SK-N-SH (cell line): ENCODE data around the gene SNX20. TPM values are rescaled to one million over a fixed set of nuclear protein-coding genes. Genes with fewer than 3 reads are reported as not detected.

ENCODE experiments used
- CTCF ChIA-PET: fragments of 300-600, 350-600 bp; formaldehyde crosslinking; extraction: SDS; loops from one replicate; lab custom pipeline; 2021; lab: Yijun Ruan, JAX
- POLR2A ChIA-PET: fragments of 350-600 bp; sonication (Branson Sonifier 250); formaldehyde crosslinking; extraction: SDS; loops from one replicate; lab custom pipeline; 2020; ENCODE audit warnings: antibody characterized with exemption, inconsistent platforms; lab: Yijun Ruan, JAX
- DNase-seq: peaks from one replicate; pipeline ENCODE4 v3.0.0; 2012
- H2AFZ ChIP-seq: fragments of 200-600 bp; sonication (generic); 2 replicates; pipeline ENCODE4 v1.8.1; 2016; ENCODE audit warnings: antibody characterized with exemption, mild to moderate bottlenecking, low read depth
- H3F3A ChIP-seq: fragments of 200-600 bp; sonication (generic); replicated peaks from 2 replicates; pipeline ENCODE3; 2016; ENCODE audit warnings: antibody characterized with exemption, mild to moderate bottlenecking; ENCODE audit not compliant: insufficient read depth
- H3K27ac ChIP-seq, 2 experiments: fragments of 200-500 bp in 1 of 2; fragments of 200-600 bp in 1 of 2; sonication (Bioruptor generic) in 1 of 2; sonication (generic), shearing (Covaris generic) in 1 of 2; 2 replicates each; pipeline versions ENCODE4 v1.5.1 to v1.6.1; 2014 to 2016; ENCODE audit warnings: low read depth in 2 of 2, inconsistent platforms in 1 of 2, low read length in 1 of 2, mild to moderate bottlenecking in 1 of 2, mixed read lengths in 1 of 2
- H3K27me3 ChIP-seq: fragments of 200-600 bp; sonication (generic), shearing (Covaris generic); 2 replicates; pipeline ENCODE4 v1.6.1; 2016; ENCODE audit warnings: mixed run types; ENCODE audit not compliant: insufficient read depth
- H3K36me3 ChIP-seq, 2 experiments: fragments of 200-500 bp in 1 of 2; fragments of 200-600 bp in 1 of 2; sonication (Bioruptor generic) in 1 of 2; sonication (generic) in 1 of 2; replicated peaks in 1 of 2; 2 replicates each; pipeline versions ENCODE3 to v1.5.1; 2014 to 2016; ENCODE audit warnings: low read length in 1 of 2, mild to moderate bottlenecking in 1 of 2; ENCODE audit not compliant: insufficient read depth in 2 of 2, control insufficient read depth in 1 of 2
- H3K4me1 ChIP-seq, 2 experiments: fragments of 200-500 bp in 1 of 2; fragments of 200-600 bp in 1 of 2; sonication (Bioruptor generic) in 1 of 2; sonication (generic), shearing (Covaris generic) in 1 of 2; 2 replicates each; pipeline versions ENCODE4 v1.5.1 to v1.6.1; 2014 to 2016; ENCODE audit warnings: low read depth in 1 of 2, low read length in 1 of 2, mixed run types in 1 of 2; ENCODE audit not compliant: insufficient read depth in 2 of 2, control insufficient read depth in 1 of 2
- H3K4me2 ChIP-seq: fragments of 200-600 bp; sonication (generic), shearing (Covaris generic); 2 replicates; pipeline ENCODE4 v1.6.1; 2017; ENCODE audit warnings: mixed run types
- H3K4me3 ChIP-seq, 2 experiments: fragments of 200-500 bp in 1 of 2; fragments of 200-600 bp in 1 of 2; sonication (Bioruptor generic) in 1 of 2; sonication (generic), shearing (Covaris generic) in 1 of 2; 2 replicates each; pipeline versions ENCODE4 v1.5.1 to v1.8.1; 2014 to 2016; ENCODE audit warnings: low read depth in 2 of 2, inconsistent platforms in 1 of 2, low read length in 1 of 2, mild to moderate bottlenecking in 1 of 2, mixed read lengths in 1 of 2, moderate library complexity in 1 of 2
- H3K79me2 ChIP-seq: fragments of 200-600 bp; sonication (generic); 2 replicates; pipeline ENCODE4 v1.8.1; 2017; ENCODE audit warnings: mild to moderate bottlenecking; ENCODE audit not compliant: insufficient read depth
- H3K9ac ChIP-seq: fragments of 200-600 bp; sonication (generic); 2 replicates; pipeline ENCODE4 v1.6.1; 2017; ENCODE audit warnings: mixed run types
- H3K9me2 ChIP-seq: fragments of 200-600 bp; sonication (generic); 2 replicates; pipeline ENCODE4 v1.6.1; 2017; ENCODE audit warnings: mixed run types
- H3K9me3 ChIP-seq: fragments of 200-600 bp; sonication (generic); 2 replicates; pipeline ENCODE4 v1.6.1; 2017; ENCODE audit warnings: mixed run types, mild to moderate bottlenecking, moderate library complexity
- H4K20me1 ChIP-seq: fragments of 200-600 bp; sonication (generic); 2 replicates; pipeline ENCODE4 v1.6.1; 2017; ENCODE audit warnings: mild to moderate bottlenecking, mixed run types; ENCODE audit not compliant: insufficient read depth
- CHD2 ChIP-seq: fragments of 150-350 bp; IDR thresholded peaks from 2 replicates; pipeline ENCODE4 v1.6.1; 2018; ENCODE audit warnings: low read length; ENCODE audit not compliant: partially characterized antibody
- CTCF ChIP-seq: fragments of 200-600 bp; sonication (generic); IDR thresholded peaks from 2 replicates; pipeline ENCODE4 v1.6.1; 2017; ENCODE audit warnings: antibody characterized with exemption, mild to moderate bottlenecking, moderate library complexity
- FOSL2 ChIP-seq: IDR thresholded peaks from 2 replicates; pipeline ENCODE4 v1.4.0; 2012; ENCODE audit warnings: low read depth, mild to moderate bottlenecking, moderate library complexity, borderline replicate concordance
- FOXM1 ChIP-seq: IDR thresholded peaks from 2 replicates; pipeline ENCODE4 v1.4.0; 2012; ENCODE audit warnings: low read depth, mild to moderate bottlenecking
- MXI1 ChIP-seq: IDR thresholded peaks from 2 replicates; pipeline ENCODE4 v1.6.1; 2012; ENCODE audit warnings: mild to moderate bottlenecking, low read depth, low read length, improper control_type of control experiment
- NFIC ChIP-seq: IDR thresholded peaks from 2 replicates; pipeline ENCODE4 v1.4.0; 2012; ENCODE audit warnings: borderline replicate concordance
- PBX3 ChIP-seq: IDR thresholded peaks from 2 replicates; pipeline ENCODE4; 2012
- RAD21 ChIP-seq: IDR thresholded peaks from 2 replicates; pipeline ENCODE4 v1.6.1; 2012; ENCODE audit warnings: mild to moderate bottlenecking, low read length
- RXRA ChIP-seq: IDR thresholded peaks from 2 replicates; pipeline ENCODE4 v1.4.0; 2012; ENCODE audit warnings: low read depth, mild to moderate bottlenecking, borderline replicate concordance
- SIN3A ChIP-seq: IDR thresholded peaks from 2 replicates; pipeline ENCODE4 v1.6.1; 2012; ENCODE audit warnings: low read depth, mild to moderate bottlenecking, low read length, moderate library complexity, borderline replicate concordance
- USF2 ChIP-seq: fragments of 150-350 bp; IDR thresholded peaks from 2 replicates; pipeline ENCODE4 v1.6.1; 2017; ENCODE audit warnings: antibody characterized with exemption, low read length, low read depth, borderline replicate concordance
- YY1 ChIP-seq: IDR thresholded peaks from 2 replicates; pipeline ENCODE4 v1.4.0; 2012; ENCODE audit warnings: low read depth, mild to moderate bottlenecking
- WGBS: methylation state at CpG from one replicate; pipeline ENCODE4 v1.1.6; 2017; ENCODE audit warnings: low lambda C conversion rate; 5-methylcytosine and 5-hydroxymethylcytosine counted together
- polyA plus RNA-seq, 3 experiments: library from polyadenylated mRNA; depleted of rRNA; stranded (reverse); fragments of >200 nt; gene quantifications; 2 replicates each; pipeline ENCODE4 v1.2.3, GENCODE V29; 2012

Gene SNX20
- polyA plus RNA-seq, 1 of the 3 experiments (the other 2 are of a cell fraction): not detected

GRCh38 chr16:50678531-50678930 lies 2.6 kb downstream of the SNX20 start:
- CTCF ChIA-PET: interaction anchor here (0.8 to 16.3 kb wide), 7 partner anchors 8 to 654 kb away, joined by 3 to 168 read pairs (median 4); partner anchors contain the start of gene CNEP1R1
- Histone ChIP-seq H3K4me3 (no peak overlapping the region), H3K27ac (no peak overlapping the region), H3K9ac (no peak overlapping the region), H4K20me1 (no peaks in the 10 kb centered on the region), H3K4me2 (no peak overlapping the region), H2AFZ (no peak overlapping the region), H3K27me3 (no peaks in the 10 kb centered on the region), H3K9me3 (no peaks in the 10 kb centered on the region), H3F3A (no peaks in the 10 kb centered on the region), H3K4me1 (peaks cover 0 to 3% of the 10 kb centered on the region in 2 experiments; a peak in 1 of 4 replicates), H3K79me2 (no peaks in the 10 kb centered on the region), H3K9me2 (no peaks in the 10 kb centered on the region), H3K36me3 (no peaks in the 10 kb centered on the region)
- no peak for DNase-seq
- WGBS: 19% methylated on average over 3 of the region's 3 CpGs
- POLR2A ChIA-PET: no interaction called here
- no peak for TF ChIP-seq CTCF
- no peak for TF ChIP-seq YY1
- TF ChIP-seq MXI1: no peak
- TF ChIP-seq FOSL2: no peak
- no peak for TF ChIP-seq SIN3A
- no peak for TF ChIP-seq PBX3

- no peak overlapping the region for H3K4me2 ChIP-seq
- no peaks in the 10 kb centered on the region for H4K20me1 ChIP-seq
- 19% methylated on average over 3 of the region's 7 CpGs for WGBS
- ChIA-PET POLR2A (no interaction called here), CTCF (interaction anchor here (0.8 to 16.3 kb wide), 9 partner anchors 8 to 127 kb away, joined by 3 to 168 read pairs (median 3); no protein-coding TSS in a partner anchor)
- H3K79me2 ChIP-seq: no peaks in the 10 kb centered on the region
- H3K36me3 ChIP-seq: no peaks in the 10 kb centered on the region
- DNase-seq: peak; percentile 48
- H3K4me1 ChIP-seq: peaks cover 0 to 3% of the 10 kb centered on the region in 2 experiments; a peak in 1 of 4 replicates
- H3K27ac ChIP-seq: no peak overlapping the region
- no peak overlapping the region for H3K4me3 ChIP-seq
- no peaks in the 10 kb centered on the region for H3K27me3 ChIP-seq
- TF ChIP-seq RAD21 (no peak), FOXM1 (no peak), USF2 (no peak), RXRA (no peak), MXI1 (no peak), CHD2 (no peak), CTCF (peak; percentile 34; the same call in 1 of the 2 replicates), NFIC (no peak)
- no peak overlapping the region for H3K9ac ChIP-seq
- H3K9me2 ChIP-seq: no peaks in the 10 kb centered on the region
- no peaks in the 10 kb centered on the region for H3F3A ChIP-seq
- no peaks in the 10 kb centered on the region for H3K9me3 ChIP-seq
- no peak overlapping the region for H2AFZ ChIP-seq
These were observed 3.8 kb downstream of the SNX20 start for GRCh38 chr16:50677351-50677750.
